ENCODE data around the gene ZDHHC5.

ZDHHC5 gene, protein sequence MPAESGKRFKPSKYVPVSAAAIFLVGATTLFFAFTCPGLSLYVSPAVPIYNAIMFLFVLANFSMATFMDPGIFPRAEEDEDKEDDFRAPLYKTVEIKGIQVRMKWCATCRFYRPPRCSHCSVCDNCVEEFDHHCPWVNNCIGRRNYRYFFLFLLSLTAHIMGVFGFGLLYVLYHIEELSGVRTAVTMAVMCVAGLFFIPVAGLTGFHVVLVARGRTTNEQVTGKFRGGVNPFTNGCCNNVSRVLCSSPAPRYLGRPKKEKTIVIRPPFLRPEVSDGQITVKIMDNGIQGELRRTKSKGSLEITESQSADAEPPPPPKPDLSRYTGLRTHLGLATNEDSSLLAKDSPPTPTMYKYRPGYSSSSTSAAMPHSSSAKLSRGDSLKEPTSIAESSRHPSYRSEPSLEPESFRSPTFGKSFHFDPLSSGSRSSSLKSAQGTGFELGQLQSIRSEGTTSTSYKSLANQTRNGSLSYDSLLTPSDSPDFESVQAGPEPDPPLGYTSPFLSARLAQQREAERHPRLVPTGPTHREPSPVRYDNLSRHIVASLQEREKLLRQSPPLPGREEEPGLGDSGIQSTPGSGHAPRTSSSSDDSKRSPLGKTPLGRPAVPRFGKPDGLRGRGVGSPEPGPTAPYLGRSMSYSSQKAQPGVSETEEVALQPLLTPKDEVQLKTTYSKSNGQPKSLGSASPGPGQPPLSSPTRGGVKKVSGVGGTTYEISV

GRCh38 chr11:57667736-57668433 lies at the start of gene ZDHHC5:
TSS of gene ZDHHC5 (plus strand) at chr11:57668114. CDS start at chr11:57673091, 4,977 bp downstream.
- DNase-seq, result peak; percentile 99

GRCh38 chr11:57618438-57618837 lies 49.5 kb upstream of the ZDHHC5 start:
- DNase-seq, result no peak

DNA sequence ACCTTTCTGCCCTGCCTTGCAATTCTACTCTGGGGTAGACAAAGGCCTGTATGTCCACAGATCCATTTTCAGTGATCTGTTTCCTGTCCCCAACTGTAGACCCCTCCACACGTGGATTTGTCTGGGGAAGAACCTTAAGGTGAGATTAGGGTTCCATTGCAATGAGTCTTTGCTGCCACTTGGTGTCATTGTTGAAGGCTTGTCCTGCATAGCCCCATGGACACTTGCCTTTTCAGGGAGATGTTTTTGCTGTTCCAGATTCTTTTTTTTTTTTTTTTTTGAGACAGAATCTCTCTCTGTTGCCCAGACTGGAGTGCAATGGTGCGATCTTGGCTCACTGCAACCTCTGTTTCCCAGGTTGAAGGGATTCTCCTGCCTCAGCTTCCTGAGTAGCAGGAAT lies 48.6 kb upstream of the ZDHHC5 start:
- DNase-seq, result no peak

- DNase-seq, result no peak
Measured at GRCh38 chr11:57620467-57620866, 47.4 kb upstream of the ZDHHC5 start.

- no peak for DNase-seq
Measured at GRCh38 chr11:57622263-57622662, 45.7 kb upstream of the ZDHHC5 start.

DNA sequence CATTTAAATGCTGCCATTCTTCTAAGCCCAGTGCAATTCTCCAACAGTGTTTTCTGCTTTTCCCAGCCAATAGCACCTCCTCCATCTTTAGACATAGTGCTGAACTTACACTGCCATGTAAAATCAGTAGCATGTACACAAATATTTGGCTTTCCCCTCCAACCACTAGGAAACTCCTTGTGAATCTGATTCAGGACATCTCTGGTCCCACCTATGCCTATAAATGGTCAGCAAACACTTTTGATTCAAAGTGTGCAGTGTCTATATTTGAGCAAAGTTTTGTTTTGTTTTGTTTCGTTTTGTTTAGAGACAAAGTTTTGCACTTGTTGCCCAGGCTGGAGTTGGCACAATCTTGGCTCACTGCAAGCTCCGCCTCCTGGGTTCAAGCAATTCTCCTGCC lies 43.0 kb upstream of the ZDHHC5 start:
- DNase-seq, result no peak

- no peak for DNase-seq
Measured at GRCh38 chr11:57626895-57627294, 41.0 kb upstream of the ZDHHC5 start.

- DNase-seq, result no peak
Measured at GRCh38 chr11:57630171-57630570, 37.7 kb upstream of the ZDHHC5 start.

GRCh38 chr11:57632116-57632515 lies 35.8 kb upstream of the ZDHHC5 start:
- no peak for DNase-seq

GRCh38 chr11:57633394-57634070 lies 34.4 kb upstream of the ZDHHC5 start:
- no peak for DNase-seq

DNA sequence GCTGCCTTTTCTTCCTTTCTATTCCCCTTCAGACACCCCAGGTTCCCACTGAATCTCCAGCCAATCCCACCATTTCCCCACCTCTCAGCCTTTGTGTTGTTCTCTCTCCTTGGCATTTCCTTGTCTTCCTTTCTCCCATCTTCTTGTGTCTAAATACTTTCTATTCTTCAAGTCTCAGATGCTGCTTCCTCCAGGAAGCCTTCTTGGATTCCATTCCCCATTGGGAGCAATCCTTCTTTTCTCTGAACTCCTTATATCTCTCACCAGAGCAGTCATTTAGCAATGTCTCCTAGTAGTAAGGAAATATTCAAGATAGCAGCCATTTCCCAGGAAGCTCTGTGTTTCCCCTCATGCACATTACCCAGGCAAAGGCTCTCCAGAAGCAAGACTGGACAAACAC lies 33.6 kb upstream of the ZDHHC5 start:
- DNase-seq, result no peak

DNA sequence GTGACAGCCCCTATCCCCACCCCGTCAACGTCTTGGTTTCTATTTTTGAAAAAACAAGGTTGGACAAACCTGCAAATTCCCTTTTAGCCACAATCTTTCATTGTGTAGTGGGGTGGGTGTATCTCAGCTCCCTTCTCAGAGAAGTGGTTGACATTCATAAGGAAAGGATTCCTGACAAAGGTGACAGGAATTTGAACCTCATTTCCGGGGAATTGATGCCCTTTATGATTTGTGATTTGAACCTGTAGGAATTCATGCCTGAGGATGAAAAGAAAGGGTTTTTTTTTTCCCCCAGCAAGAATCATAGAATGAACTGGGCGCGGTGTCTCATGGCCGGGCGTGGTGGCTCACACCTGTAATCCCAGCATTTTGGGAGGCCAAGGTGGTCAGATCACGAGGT lies 32.7 kb upstream of the ZDHHC5 start:
- no peak for DNase-seq

DNA sequence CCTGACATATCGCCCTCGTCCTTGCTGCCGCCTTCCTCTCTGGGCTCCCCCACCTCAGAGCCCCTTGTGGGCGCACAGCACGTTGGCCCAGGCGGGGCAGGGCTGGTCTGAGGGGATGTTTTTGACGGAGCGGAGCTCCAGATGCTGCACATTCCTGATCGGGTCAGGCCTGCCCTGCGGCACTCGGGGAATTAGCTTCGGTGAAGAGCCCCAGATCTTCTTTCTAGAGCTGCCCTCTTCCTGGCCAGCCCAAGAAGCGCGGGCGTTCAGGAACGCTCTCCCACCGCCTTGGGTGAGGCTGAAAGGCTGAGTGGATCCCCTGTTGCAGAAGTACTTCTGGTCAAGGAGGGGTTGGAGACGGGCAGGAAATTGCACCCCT lies 30.3 kb upstream of the ZDHHC5 start:
- DNase-seq, result no peak

GRCh38 chr11:57638005-57638781 lies 29.7 kb upstream of the ZDHHC5 start:
- peak; percentile 86 for DNase-seq

DNA sequence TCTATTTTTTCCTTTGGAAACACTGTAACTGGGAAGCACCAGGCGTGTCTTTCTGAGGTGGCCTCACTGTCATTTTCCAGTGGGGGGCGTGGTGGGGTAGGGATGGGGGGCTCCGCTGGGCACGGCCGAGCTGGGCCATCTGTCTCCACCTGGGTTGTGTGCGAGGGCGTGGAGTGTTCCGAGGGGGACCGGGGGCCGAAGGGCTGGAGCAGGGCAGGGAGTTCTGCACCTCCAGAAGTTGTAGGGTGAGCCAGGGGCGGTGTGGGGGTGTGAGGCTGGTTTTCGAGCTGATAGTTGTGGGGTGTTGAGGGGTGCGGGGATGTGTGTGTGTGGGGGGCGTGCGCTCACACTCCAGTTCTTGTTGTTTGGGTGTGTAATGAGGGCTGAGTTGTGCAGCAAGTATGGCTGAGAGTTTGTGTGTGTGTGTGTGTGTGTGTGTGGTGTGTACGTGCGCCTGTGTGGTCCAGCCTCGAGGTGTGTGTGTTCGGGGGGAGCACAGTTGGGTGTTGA lies 29.0 kb upstream of the ZDHHC5 start:
- no peak for DNase-seq

DNA sequence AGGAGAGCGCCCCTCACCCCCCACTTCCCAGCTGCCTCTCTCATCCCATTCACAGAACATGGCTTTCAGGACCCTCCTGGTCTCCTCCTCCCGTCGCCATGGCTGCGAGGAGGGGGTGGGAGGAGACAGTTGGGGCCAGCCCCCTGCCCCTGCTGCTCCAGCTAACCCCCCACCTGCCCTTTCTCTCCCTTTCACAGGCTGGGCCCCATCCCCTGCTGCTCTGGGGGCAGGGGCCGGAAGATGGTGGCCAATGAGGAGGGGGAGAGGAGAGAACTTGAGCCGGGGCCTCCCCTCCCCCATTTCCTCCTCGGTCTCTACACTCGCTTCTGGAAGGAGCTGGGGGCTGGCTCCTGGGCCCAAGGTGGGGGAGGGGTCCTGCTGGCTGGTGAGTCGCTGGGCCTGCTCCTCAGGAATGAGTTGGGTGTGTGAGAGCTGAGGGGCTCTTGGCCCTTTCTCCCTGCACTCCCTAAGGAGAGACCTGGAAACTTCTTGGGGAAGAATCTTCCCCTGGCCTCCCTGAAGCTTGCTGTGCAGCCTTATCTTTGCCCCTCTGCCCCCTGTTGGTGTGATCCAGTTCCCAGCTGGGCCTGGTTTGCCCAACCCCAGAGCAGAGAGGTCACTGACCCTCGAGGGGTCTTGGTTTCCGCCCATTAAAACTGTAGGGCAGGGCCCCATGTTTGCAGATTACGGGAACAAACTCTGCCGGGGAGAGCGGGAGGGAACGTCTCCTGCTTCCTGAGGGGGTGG lies 28.4 kb upstream of the ZDHHC5 start:
- DNase-seq, result peak; percentile 79

- no peak for DNase-seq
Measured at GRCh38 chr11:57640068-57640800, 27.7 kb upstream of the ZDHHC5 start.

DNA sequence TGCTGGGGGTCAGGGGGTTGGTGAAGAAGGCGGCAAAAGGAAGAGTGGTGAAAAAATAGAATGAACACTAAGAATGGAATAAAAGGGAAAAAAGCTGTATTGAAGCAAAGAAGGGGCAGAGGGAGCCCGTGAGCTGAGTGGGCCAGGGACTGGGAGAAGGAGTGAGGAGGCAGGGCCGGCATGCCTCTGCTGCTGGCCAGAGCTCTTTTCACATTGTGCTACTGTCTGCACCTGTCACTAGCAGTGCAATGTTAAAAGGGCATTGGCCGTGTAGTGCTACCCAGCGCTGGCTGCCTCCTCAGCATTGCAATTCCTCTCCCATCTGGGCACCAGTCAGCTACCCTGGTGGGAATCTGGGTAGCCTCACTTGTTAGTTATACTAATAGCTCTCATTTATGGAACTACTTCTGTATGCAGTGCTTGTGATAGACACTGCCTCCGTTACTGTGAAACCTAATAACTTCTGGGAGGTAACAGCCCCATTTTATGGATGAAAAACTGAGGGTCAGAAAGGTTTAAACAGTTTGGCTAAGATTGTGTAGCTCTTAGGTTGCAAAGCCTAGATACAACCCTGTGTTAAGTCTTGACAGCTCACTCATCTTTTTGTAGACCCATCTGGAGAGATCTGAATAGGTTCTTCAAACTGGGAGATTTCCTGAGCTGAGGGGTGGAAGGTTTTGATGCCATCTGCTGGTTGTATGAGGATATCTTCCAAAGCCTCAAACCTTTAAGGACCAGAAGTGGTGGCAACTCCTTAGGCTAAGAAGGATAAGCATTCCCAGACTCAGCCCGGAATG lies 26.7 kb upstream of the ZDHHC5 start:
- peak; percentile 89 for DNase-seq

- DNase-seq, result peak; percentile 47
Measured at GRCh38 chr11:57643802-57644201, 24.1 kb upstream of the ZDHHC5 start.
